Measurements from ENCODE around the gene KDM4C.

GRCh38 chr9:7006417-7006816, 248.6 kb downstream of the KDM4C start:
- TF ChIP-seq POLR2A (IDR thresholded peaks at IDR 0.05) (no peak), CTCF (IDR thresholded peaks at IDR 0.05) (no peak), POLR2AphosphoS5 (IDR thresholded peaks at IDR 0.05) (no peak)
